Neutrophil (primary cell): ENCODE measurements around the gene SKIDA1.

ENCODE experiments used
- H3K27ac ChIP-seq: fragments of 200-600 bp; sonication (generic); 2 replicates; pipeline ENCODE4 v1.5.1; 2016; ENCODE audit warnings: mild to moderate bottlenecking, moderate library complexity
- H3K27me3 ChIP-seq: fragments of 200-600 bp; sonication (generic); 2 replicates; pipeline ENCODE4 v1.6.0; 2016; ENCODE audit warnings: mild to moderate bottlenecking
- H3K36me3 ChIP-seq: fragments of 200-600 bp; sonication (generic); 2 replicates; pipeline ENCODE4 v1.5.1; 2017
- H3K4me1 ChIP-seq, 2 experiments: fragments of 200-600 bp in 1 of 2; sonication (generic) in 1 of 2; 1 replicate in 1 of 2; 2 replicates in 1 of 2; pipeline versions ENCODE4 v1.5.1 to v1.6.1; 2013 to 2016; ENCODE audit warnings: low read depth in 1 of 2, low read length in 1 of 2, mild to moderate bottlenecking in 1 of 2, moderate library complexity in 1 of 2; ENCODE audit not compliant: control insufficient read depth in 1 of 2, insufficient read depth in 1 of 2
- H3K4me3 ChIP-seq, 2 experiments: fragments of 200-600 bp in 1 of 2; sonication (generic) in 1 of 2; 1 replicate in 1 of 2; 2 replicates in 1 of 2; pipeline ENCODE4 v1.5.1; 2013 to 2016; ENCODE audit warnings: low read depth in 1 of 2, low read length in 1 of 2, mild to moderate bottlenecking in 1 of 2, moderate library complexity in 1 of 2
- H3K9me3 ChIP-seq: fragments of 200-600 bp; sonication (generic); 2 replicates; pipeline ENCODE4 v1.5.1; 2016
- TF ChIP-seq, protein P1 (sequence below): fragments of 200-600 bp; sonication (generic); IDR thresholded peaks from 2 replicates; pipeline ENCODE4 v1.5.1; 2016; ENCODE audit warnings: antibody characterized with exemption

SKIDA1 gene

GRCh38 chr10:21522631-21523406 is 2.7 kb downstream of the SKIDA1 start:
- no peak overlapping the region for H3K4me3 ChIP-seq
- H3K9me3 ChIP-seq = no peaks in the 10 kb centered on the region
- H3K36me3 ChIP-seq = no peaks in the 10 kb centered on the region
- H3K27ac ChIP-seq = no peak overlapping the region
- H3K27me3 ChIP-seq = peaks cover 44% of the 10 kb centered on the region
- peaks cover 50 to 52% of the 10 kb centered on the region in 2 experiments for H3K4me1 ChIP-seq
- TF ChIP-seq, protein P1, sequence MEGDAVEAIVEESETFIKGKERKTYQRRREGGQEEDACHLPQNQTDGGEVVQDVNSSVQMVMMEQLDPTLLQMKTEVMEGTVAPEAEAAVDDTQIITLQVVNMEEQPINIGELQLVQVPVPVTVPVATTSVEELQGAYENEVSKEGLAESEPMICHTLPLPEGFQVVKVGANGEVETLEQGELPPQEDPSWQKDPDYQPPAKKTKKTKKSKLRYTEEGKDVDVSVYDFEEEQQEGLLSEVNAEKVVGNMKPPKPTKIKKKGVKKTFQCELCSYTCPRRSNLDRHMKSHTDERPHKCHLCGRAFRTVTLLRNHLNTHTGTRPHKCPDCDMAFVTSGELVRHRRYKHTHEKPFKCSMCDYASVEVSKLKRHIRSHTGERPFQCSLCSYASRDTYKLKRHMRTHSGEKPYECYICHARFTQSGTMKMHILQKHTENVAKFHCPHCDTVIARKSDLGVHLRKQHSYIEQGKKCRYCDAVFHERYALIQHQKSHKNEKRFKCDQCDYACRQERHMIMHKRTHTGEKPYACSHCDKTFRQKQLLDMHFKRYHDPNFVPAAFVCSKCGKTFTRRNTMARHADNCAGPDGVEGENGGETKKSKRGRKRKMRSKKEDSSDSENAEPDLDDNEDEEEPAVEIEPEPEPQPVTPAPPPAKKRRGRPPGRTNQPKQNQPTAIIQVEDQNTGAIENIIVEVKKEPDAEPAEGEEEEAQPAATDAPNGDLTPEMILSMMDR = no peak

- H3K4me3 ChIP-seq = no peak overlapping the region
- peaks cover 51 to 55% of the 10 kb centered on the region in 2 experiments for H3K4me1 ChIP-seq
- H3K36me3 ChIP-seq = no peaks in the 10 kb centered on the region
- no peak overlapping the region for H3K27ac ChIP-seq
- TF ChIP-seq, protein P1 = no peak
- peaks cover 50% of the 10 kb centered on the region for H3K27me3 ChIP-seq
- H3K9me3 ChIP-seq = no peaks in the 10 kb centered on the region
Observed at GRCh38 chr10:21521751-21522533, 3.5 kb downstream of the SKIDA1 start.

DNA sequence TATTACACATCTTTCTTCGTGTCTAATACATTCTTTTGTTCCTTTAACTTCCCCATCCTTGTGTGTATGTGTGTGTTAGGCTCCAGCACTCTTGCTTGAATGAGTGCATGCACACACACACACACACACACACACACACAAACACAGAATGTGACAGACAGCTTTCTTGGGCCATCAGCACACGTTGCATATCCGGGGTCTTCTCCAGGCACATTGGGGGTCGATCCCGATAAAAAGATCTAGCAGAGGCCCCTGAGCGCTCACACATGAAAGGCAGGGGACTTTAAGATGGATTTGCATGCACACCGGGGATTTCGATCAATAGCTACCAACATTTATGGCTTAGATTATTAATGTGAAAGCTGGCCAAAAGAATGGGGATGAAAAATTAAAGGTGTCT is 4.5 kb downstream of the SKIDA1 start:
- TF ChIP-seq, protein P1 = no peak
- Histone ChIP-seq H3K27me3 (peaks cover 60% of the 10 kb centered on the region), H3K36me3 (no peaks in the 10 kb centered on the region), H3K27ac (no peak overlapping the region), H3K4me3 (no peak overlapping the region), H3K9me3 (no peaks in the 10 kb centered on the region), H3K4me1 (peaks cover 55 to 58% of the 10 kb centered on the region in 2 experiments)

- H3K4me1 ChIP-seq = peaks cover 55 to 58% of the 10 kb centered on the region in 2 experiments
- TF ChIP-seq, protein P1 = no peak
- no peak overlapping the region for H3K4me3 ChIP-seq
- H3K27me3 ChIP-seq = peaks cover 64% of the 10 kb centered on the region
- no peaks in the 10 kb centered on the region for H3K36me3 ChIP-seq
- no peaks in the 10 kb centered on the region for H3K9me3 ChIP-seq
- H3K27ac ChIP-seq = no peak overlapping the region
Observed at GRCh38 chr10:21520509-21520908, 5.0 kb downstream of the SKIDA1 start.

DNA sequence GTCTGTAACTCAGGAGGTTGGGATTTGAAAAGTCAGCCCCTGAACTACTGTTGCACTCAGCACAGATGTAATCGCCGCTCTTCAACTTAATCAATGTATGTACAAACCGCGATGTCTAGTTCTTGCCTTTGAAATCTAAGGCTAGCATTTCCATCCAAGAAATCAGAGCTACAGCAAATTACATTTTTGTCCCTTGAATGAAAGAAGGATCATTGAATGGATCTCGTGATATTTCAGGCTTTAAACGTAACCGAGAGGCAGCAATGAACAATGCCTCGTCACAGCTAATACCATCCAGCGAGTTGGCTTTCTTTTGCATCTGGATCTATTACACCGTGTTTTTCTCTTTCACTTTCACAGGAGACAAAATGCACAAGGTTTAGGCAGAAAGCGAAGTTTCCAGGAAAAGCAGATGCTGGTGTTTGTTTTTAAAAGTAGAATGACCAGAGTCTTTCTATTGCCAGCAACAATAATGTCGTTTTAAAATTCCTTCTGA is 5.5 kb downstream of the SKIDA1 start:
- Histone ChIP-seq H3K27me3 (peaks cover 70% of the 10 kb centered on the region), H3K4me3 (peak overlapping the region in 1 of 2 experiments; percentile 31), H3K36me3 (no peaks in the 10 kb centered on the region), H3K4me1 (peaks cover 50 to 53% of the 10 kb centered on the region in 2 experiments), H3K27ac (no peak overlapping the region), H3K9me3 (no peaks in the 10 kb centered on the region)
- TF ChIP-seq, protein P1 = no peak
